SK-N-SH (cell line): ENCODE results near the gene RSU1. TPM values are rescaled to one million over a fixed set of nuclear protein-coding genes. Genes with fewer than 3 reads are reported as not detected.

Source experiments
- CTCF ChIA-PET: fragments of 300-600, 350-600 bp; formaldehyde crosslinking; extraction: SDS; loops from one replicate; lab custom pipeline; 2021; lab: Yijun Ruan, JAX
- POLR2A ChIA-PET: fragments of 350-600 bp; sonication (Branson Sonifier 250); formaldehyde crosslinking; extraction: SDS; loops from one replicate; lab custom pipeline; 2020; ENCODE audit warnings: antibody characterized with exemption, inconsistent platforms; lab: Yijun Ruan, JAX
- DNase-seq: peaks from one replicate; pipeline ENCODE4 v3.0.0; 2012
- H2AFZ ChIP-seq: fragments of 200-600 bp; sonication (generic); 2 replicates; pipeline ENCODE4 v1.8.1; 2016; ENCODE audit warnings: antibody characterized with exemption, mild to moderate bottlenecking, low read depth
- H3F3A ChIP-seq: fragments of 200-600 bp; sonication (generic); replicated peaks from 2 replicates; pipeline ENCODE3; 2016; ENCODE audit warnings: antibody characterized with exemption, mild to moderate bottlenecking; ENCODE audit not compliant: insufficient read depth
- H3K27ac ChIP-seq, 2 experiments: fragments of 200-500 bp in 1 of 2; fragments of 200-600 bp in 1 of 2; sonication (Bioruptor generic) in 1 of 2; sonication (generic), shearing (Covaris generic) in 1 of 2; 2 replicates each; pipeline versions ENCODE4 v1.5.1 to v1.6.1; 2014 to 2016; ENCODE audit warnings: low read depth in 2 of 2, inconsistent platforms in 1 of 2, low read length in 1 of 2, mild to moderate bottlenecking in 1 of 2, mixed read lengths in 1 of 2
- H3K27me3 ChIP-seq: fragments of 200-600 bp; sonication (generic), shearing (Covaris generic); 2 replicates; pipeline ENCODE4 v1.6.1; 2016; ENCODE audit warnings: mixed run types; ENCODE audit not compliant: insufficient read depth
- H3K36me3 ChIP-seq, 2 experiments: fragments of 200-500 bp in 1 of 2; fragments of 200-600 bp in 1 of 2; sonication (Bioruptor generic) in 1 of 2; sonication (generic) in 1 of 2; replicated peaks in 1 of 2; 2 replicates each; pipeline versions ENCODE3 to v1.5.1; 2014 to 2016; ENCODE audit warnings: low read length in 1 of 2, mild to moderate bottlenecking in 1 of 2; ENCODE audit not compliant: insufficient read depth in 2 of 2, control insufficient read depth in 1 of 2
- H3K4me1 ChIP-seq, 2 experiments: fragments of 200-500 bp in 1 of 2; fragments of 200-600 bp in 1 of 2; sonication (Bioruptor generic) in 1 of 2; sonication (generic), shearing (Covaris generic) in 1 of 2; 2 replicates each; pipeline versions ENCODE4 v1.5.1 to v1.6.1; 2014 to 2016; ENCODE audit warnings: low read depth in 1 of 2, low read length in 1 of 2, mixed run types in 1 of 2; ENCODE audit not compliant: insufficient read depth in 2 of 2, control insufficient read depth in 1 of 2
- H3K4me2 ChIP-seq: fragments of 200-600 bp; sonication (generic), shearing (Covaris generic); 2 replicates; pipeline ENCODE4 v1.6.1; 2017; ENCODE audit warnings: mixed run types
- H3K4me3 ChIP-seq, 2 experiments: fragments of 200-500 bp in 1 of 2; fragments of 200-600 bp in 1 of 2; sonication (Bioruptor generic) in 1 of 2; sonication (generic), shearing (Covaris generic) in 1 of 2; 2 replicates each; pipeline versions ENCODE4 v1.5.1 to v1.8.1; 2014 to 2016; ENCODE audit warnings: low read depth in 2 of 2, inconsistent platforms in 1 of 2, low read length in 1 of 2, mild to moderate bottlenecking in 1 of 2, mixed read lengths in 1 of 2, moderate library complexity in 1 of 2
- H3K79me2 ChIP-seq: fragments of 200-600 bp; sonication (generic); 2 replicates; pipeline ENCODE4 v1.8.1; 2017; ENCODE audit warnings: mild to moderate bottlenecking; ENCODE audit not compliant: insufficient read depth
- H3K9ac ChIP-seq: fragments of 200-600 bp; sonication (generic); 2 replicates; pipeline ENCODE4 v1.6.1; 2017; ENCODE audit warnings: mixed run types
- H3K9me2 ChIP-seq: fragments of 200-600 bp; sonication (generic); 2 replicates; pipeline ENCODE4 v1.6.1; 2017; ENCODE audit warnings: mixed run types
- H3K9me3 ChIP-seq: fragments of 200-600 bp; sonication (generic); 2 replicates; pipeline ENCODE4 v1.6.1; 2017; ENCODE audit warnings: mixed run types, mild to moderate bottlenecking, moderate library complexity
- H4K20me1 ChIP-seq: fragments of 200-600 bp; sonication (generic); 2 replicates; pipeline ENCODE4 v1.6.1; 2017; ENCODE audit warnings: mild to moderate bottlenecking, mixed run types; ENCODE audit not compliant: insufficient read depth
- CHD2 ChIP-seq: fragments of 150-350 bp; IDR thresholded peaks from 2 replicates; pipeline ENCODE4 v1.6.1; 2018; ENCODE audit warnings: low read length; ENCODE audit not compliant: partially characterized antibody
- ELF1 ChIP-seq: IDR thresholded peaks from 2 replicates; pipeline ENCODE4 v1.4.0; 2012
- EP300 ChIP-seq, 2 experiments: IDR thresholded peaks; 2 replicates each; pipeline versions ENCODE4 v1.4.0 to v1.6.1; 2012; ENCODE audit warnings: borderline replicate concordance in 1 of 2, low read depth in 1 of 2, low read length in 1 of 2
- EZH2phosphoT487 ChIP-seq: fragments of 200-600 bp; sonication (generic); IDR thresholded peaks from 2 replicates; pipeline ENCODE4 v1.6.1; 2017; ENCODE audit warnings: low read depth, mixed run types, mild to moderate bottlenecking, antibody characterized with exemption, moderate library complexity, borderline replicate concordance
- FOSL2 ChIP-seq: IDR thresholded peaks from 2 replicates; pipeline ENCODE4 v1.4.0; 2012; ENCODE audit warnings: low read depth, mild to moderate bottlenecking, moderate library complexity, borderline replicate concordance
- FOXJ3 ChIP-seq: sonication (generic); formaldehyde crosslinking; IDR thresholded peaks from 2 replicates; pipeline ENCODE4 v1.5.1; 2020; ENCODE audit warnings: mild to moderate bottlenecking, missing genetic modification reagents
- FOXM1 ChIP-seq: IDR thresholded peaks from 2 replicates; pipeline ENCODE4 v1.4.0; 2012; ENCODE audit warnings: low read depth, mild to moderate bottlenecking
- GABPA ChIP-seq: IDR thresholded peaks from 2 replicates; pipeline ENCODE4 v1.4.0; 2012; ENCODE audit warnings: low read depth, mild to moderate bottlenecking
- JUND ChIP-seq: IDR thresholded peaks from 2 replicates; pipeline ENCODE4 v1.4.0; 2012
- NFIC ChIP-seq: IDR thresholded peaks from 2 replicates; pipeline ENCODE4 v1.4.0; 2012; ENCODE audit warnings: borderline replicate concordance
- POLR2AphosphoS5 ChIP-seq: IDR thresholded peaks from 2 replicates; pipeline ENCODE4 v1.6.1; 2012; ENCODE audit warnings: low read depth, low read length
- RAD21 ChIP-seq: IDR thresholded peaks from 2 replicates; pipeline ENCODE4 v1.6.1; 2012; ENCODE audit warnings: mild to moderate bottlenecking, low read length
- RCOR1 ChIP-seq: fragments of 150-350 bp; IDR thresholded peaks from 2 replicates; pipeline ENCODE4 v1.6.1; 2017; ENCODE audit warnings: antibody characterized with exemption, low read length
- RXRA ChIP-seq: IDR thresholded peaks from 2 replicates; pipeline ENCODE4 v1.4.0; 2012; ENCODE audit warnings: low read depth, mild to moderate bottlenecking, borderline replicate concordance
- SIN3A ChIP-seq: IDR thresholded peaks from 2 replicates; pipeline ENCODE4 v1.6.1; 2012; ENCODE audit warnings: low read depth, mild to moderate bottlenecking, low read length, moderate library complexity, borderline replicate concordance
- SMC3 ChIP-seq: IDR thresholded peaks from 2 replicates; pipeline ENCODE4 v1.6.1; 2012; ENCODE audit warnings: low read depth, low read length, improper control_type of control experiment
- TAF1 ChIP-seq: IDR thresholded peaks from 2 replicates; pipeline ENCODE4 v1.6.1; 2012; ENCODE audit warnings: low read depth, mild to moderate bottlenecking, low read length, moderate library complexity, borderline replicate concordance
- TCF12 ChIP-seq: IDR thresholded peaks from 2 replicates; pipeline ENCODE4 v1.4.0; 2012
- TEAD4 ChIP-seq: IDR thresholded peaks from 2 replicates; pipeline ENCODE4 v1.4.0; 2012; ENCODE audit warnings: mild to moderate bottlenecking, borderline replicate concordance; ENCODE audit not compliant: insufficient read depth
- YY1 ChIP-seq: IDR thresholded peaks from 2 replicates; pipeline ENCODE4 v1.4.0; 2012; ENCODE audit warnings: low read depth, mild to moderate bottlenecking
- WGBS: methylation state at CpG from one replicate; pipeline ENCODE4 v1.1.6; 2017; ENCODE audit warnings: low lambda C conversion rate; 5-methylcytosine and 5-hydroxymethylcytosine counted together
- polyA plus RNA-seq, 3 experiments: library from polyadenylated mRNA; depleted of rRNA; stranded (reverse); fragments of >200 nt; gene quantifications; 2 replicates each; pipeline ENCODE4 v1.2.3, GENCODE V29; 2012
- TF ChIP-seq, protein P1 (sequence below): IDR thresholded peaks from 2 replicates; pipeline ENCODE4 v1.4.0; 2012; ENCODE audit warnings: low read depth, borderline replicate concordance
- TF ChIP-seq, protein P2 (sequence below): IDR thresholded peaks from 2 replicates; pipeline ENCODE4; 2012
- TF ChIP-seq, protein P3 (sequence below): fragments of 150-350 bp; IDR thresholded peaks from 2 replicates; pipeline ENCODE4 v1.6.1; 2017; ENCODE audit warnings: antibody characterized with exemption, low read length, low read depth, borderline replicate concordance
- TF ChIP-seq, protein P4 (sequence below): IDR thresholded peaks from 2 replicates; pipeline ENCODE4 v1.4.0; 2012; ENCODE audit warnings: low read depth
- TF ChIP-seq, protein P5 (sequence below): IDR thresholded peaks from 2 replicates; pipeline ENCODE4 v1.4.0; 2012; ENCODE audit warnings: low read depth, borderline replicate concordance

The RSU1 gene
- polyA plus RNA-seq, 1 of the 3 experiments (the other 2 are of a cell fraction) = 59.8 TPM

DNA sequence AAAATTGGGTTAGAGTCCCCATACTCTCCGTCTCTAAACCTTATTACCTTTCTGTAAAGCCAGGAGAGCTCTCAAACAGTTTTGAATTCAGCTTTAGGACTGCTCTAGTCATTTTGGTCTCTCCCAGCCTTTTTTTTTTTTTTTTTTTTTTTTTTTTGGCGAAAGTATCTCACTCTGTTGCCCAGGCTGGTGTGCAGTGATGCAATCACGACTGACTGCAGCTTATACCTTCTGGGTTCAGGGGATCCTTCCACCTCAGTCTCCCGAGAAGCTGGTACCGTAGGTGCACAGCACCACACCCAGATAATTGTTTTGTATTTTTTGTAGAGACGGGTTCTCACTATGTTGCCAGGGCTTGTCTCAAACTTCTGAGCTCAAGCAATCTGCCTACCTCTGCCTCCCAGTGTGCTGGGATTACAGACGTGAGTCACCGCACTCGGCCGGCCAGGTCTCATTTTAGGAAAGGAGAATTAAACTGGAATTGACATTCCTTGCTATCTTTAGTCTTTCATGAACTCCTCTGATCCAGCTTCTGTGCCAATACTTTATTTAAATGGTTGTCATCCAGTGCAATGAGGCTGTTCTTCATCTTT, 31.4 kb upstream of the RSU1 start (continued):
- TF ChIP-seq FOXJ3 (CRISPR knock-in tag) = no peak
- TF ChIP-seq TEAD4 = peak; percentile 75; the same call in 1 of the 2 replicates
- TF ChIP-seq RAD21 = no peak
- peak in 1 of 2 experiments; percentile 93; a peak in 2 of 4 replicates for TF ChIP-seq EP300 (IDR thresholded peaks at IDR 0.05; ENCODE audit: borderline replicate concordance in 1 of 2, low read depth in 1 of 2, low read length in 1 of 2)
- TF ChIP-seq, protein P1, sequence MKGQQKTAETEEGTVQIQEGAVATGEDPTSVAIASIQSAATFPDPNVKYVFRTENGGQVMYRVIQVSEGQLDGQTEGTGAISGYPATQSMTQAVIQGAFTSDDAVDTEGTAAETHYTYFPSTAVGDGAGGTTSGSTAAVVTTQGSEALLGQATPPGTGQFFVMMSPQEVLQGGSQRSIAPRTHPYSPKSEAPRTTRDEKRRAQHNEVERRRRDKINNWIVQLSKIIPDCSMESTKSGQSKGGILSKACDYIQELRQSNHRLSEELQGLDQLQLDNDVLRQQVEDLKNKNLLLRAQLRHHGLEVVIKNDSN = no peak
- TF ChIP-seq TAF1 = no peak
- TF ChIP-seq POLR2AphosphoS5 = peak; percentile 69
- TF ChIP-seq TCF12 = peak; percentile 83
- TF ChIP-seq EZH2phosphoT487 = no peak
- no peak for TF ChIP-seq SMC3
- peak; percentile 89 for TF ChIP-seq JUND

DNA sequence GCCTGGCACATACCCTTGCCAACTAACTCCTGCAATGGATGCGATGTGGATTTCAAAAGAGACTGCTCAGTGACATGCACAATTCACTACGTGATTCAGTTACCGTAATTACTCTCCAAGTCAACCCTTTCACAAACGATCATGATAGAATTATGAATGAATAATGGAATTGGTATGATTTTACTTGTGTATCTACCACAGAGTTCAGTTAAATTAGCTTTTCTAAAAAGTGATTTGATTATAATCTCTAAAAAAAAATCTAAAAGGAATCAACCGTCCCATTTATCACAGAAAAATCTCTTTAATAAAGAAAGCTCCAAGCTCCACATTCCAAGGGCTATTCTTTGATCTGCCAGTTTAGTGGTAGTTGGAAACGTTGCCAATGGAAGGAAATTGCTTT, 30.4 kb upstream of the RSU1 start:
- H3K27ac ChIP-seq = peak overlapping the region; percentile 62 to 87; a peak in 3 of 4 replicates
- CTCF ChIA-PET = interaction anchor here (1.2 to 4.0 kb wide), 3 partner anchors 382 to 411 kb away, joined by 4 to 17 read pairs (median 5); no protein-coding TSS in a partner anchor
- peak overlapping the region; percentile 32; the same call in 1 of the 2 replicates for H3K9ac ChIP-seq
- TF ChIP-seq, protein P2, sequence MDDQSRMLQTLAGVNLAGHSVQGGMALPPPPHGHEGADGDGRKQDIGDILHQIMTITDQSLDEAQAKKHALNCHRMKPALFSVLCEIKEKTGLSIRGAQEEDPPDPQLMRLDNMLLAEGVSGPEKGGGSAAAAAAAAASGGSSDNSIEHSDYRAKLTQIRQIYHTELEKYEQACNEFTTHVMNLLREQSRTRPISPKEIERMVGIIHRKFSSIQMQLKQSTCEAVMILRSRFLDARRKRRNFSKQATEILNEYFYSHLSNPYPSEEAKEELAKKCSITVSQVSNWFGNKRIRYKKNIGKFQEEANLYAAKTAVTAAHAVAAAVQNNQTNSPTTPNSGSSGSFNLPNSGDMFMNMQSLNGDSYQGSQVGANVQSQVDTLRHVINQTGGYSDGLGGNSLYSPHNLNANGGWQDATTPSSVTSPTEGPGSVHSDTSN = peak; percentile 84
- TF ChIP-seq GABPA = no peak
- TF ChIP-seq, protein P1 = no peak
- TF ChIP-seq, protein P3, sequence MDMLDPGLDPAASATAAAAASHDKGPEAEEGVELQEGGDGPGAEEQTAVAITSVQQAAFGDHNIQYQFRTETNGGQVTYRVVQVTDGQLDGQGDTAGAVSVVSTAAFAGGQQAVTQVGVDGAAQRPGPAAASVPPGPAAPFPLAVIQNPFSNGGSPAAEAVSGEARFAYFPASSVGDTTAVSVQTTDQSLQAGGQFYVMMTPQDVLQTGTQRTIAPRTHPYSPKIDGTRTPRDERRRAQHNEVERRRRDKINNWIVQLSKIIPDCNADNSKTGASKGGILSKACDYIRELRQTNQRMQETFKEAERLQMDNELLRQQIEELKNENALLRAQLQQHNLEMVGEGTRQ = no peak
- TF ChIP-seq, protein P4, sequence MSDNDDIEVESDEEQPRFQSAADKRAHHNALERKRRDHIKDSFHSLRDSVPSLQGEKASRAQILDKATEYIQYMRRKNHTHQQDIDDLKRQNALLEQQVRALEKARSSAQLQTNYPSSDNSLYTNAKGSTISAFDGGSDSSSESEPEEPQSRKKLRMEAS = peak; percentile 59; the same call in 1 of the 2 replicates
- no peak for TF ChIP-seq RCOR1
- 0 out of 2 replicates have a peak, but pooled peaks have one; percentile 20 for TF ChIP-seq YY1
- TF ChIP-seq RXRA = no peak; the same call in 1 of the 2 replicates
- TF ChIP-seq CHD2 = no peak
- TF ChIP-seq EZH2phosphoT487 = no peak
- TF ChIP-seq EP300 (IDR thresholded peaks at IDR 0.05; ENCODE audit: borderline replicate concordance in 1 of 2, low read depth in 1 of 2, low read length in 1 of 2) = peak; percentile 50 to 91; a peak in 2 of 4 replicates
- TF ChIP-seq NFIC = peak; percentile 79; the same call in 1 of the 2 replicates
- no peak for TF ChIP-seq SIN3A
- TF ChIP-seq, protein P5, sequence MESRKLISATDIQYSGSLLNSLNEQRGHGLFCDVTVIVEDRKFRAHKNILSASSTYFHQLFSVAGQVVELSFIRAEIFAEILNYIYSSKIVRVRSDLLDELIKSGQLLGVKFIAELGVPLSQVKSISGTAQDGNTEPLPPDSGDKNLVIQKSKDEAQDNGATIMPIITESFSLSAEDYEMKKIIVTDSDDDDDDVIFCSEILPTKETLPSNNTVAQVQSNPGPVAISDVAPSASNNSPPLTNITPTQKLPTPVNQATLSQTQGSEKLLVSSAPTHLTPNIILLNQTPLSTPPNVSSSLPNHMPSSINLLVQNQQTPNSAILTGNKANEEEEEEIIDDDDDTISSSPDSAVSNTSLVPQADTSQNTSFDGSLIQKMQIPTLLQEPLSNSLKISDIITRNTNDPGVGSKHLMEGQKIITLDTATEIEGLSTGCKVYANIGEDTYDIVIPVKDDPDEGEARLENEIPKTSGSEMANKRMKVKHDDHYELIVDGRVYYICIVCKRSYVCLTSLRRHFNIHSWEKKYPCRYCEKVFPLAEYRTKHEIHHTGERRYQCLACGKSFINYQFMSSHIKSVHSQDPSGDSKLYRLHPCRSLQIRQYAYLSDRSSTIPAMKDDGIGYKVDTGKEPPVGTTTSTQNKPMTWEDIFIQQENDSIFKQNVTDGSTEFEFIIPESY = 0 out of 2 replicates have a peak, but pooled peaks have one; percentile 32
- no peak for TF ChIP-seq SMC3
- TF ChIP-seq TEAD4 = peak; percentile 89; the same call in 1 of the 2 replicates
- TF ChIP-seq TAF1 = no peak
- no peak for TF ChIP-seq ELF1
- TF ChIP-seq POLR2AphosphoS5 = peak; percentile 53; the same call in 1 of the 2 replicates
- peak; percentile 79 for TF ChIP-seq TCF12
- peak; percentile 71 for TF ChIP-seq FOSL2
- peak; percentile 80 for TF ChIP-seq FOXM1

More for the DNA sequence above, 30.4 kb upstream of the RSU1 start:
- 15% methylated on average over 6 of the region's 6 CpGs for whole genome bisulfite sequencing
- Histone ChIP-seq H2AFZ (no peak overlapping the region), H3K36me3 (no peaks in the 10 kb centered on the region), H3K4me3 (no peak overlapping the region), H3K9me3 (no peaks in the 10 kb centered on the region), H3K27me3 (no peaks in the 10 kb centered on the region), H4K20me1 (no peaks in the 10 kb centered on the region), H3K4me2 (peak overlapping the region; percentile 30; the same call in 1 of the 2 replicates), H3K9me2 (no peaks in the 10 kb centered on the region), H3K79me2 (no peaks in the 10 kb centered on the region), H3K4me1 (peaks cover 0 to 25% of the 10 kb centered on the region in 2 experiments; a peak in 3 of 4 replicates), H3F3A (peaks cover 30% of the 10 kb centered on the region)
- DNase-seq = no peak
- POLR2A ChIA-PET = no interaction called here
